ENCODE measurements around the gene CEP104.
A peak's percentile ranks its signal among the peaks of the same experiment; 100 is the strongest.

GRCh38 chr1:3827813-3828307 is 29.2 kb downstream of the CEP104 start:
- TF ChIP-seq POLR2A (IDR thresholded peaks at IDR 0.05) = no peak
- TF ChIP-seq, protein P1, sequence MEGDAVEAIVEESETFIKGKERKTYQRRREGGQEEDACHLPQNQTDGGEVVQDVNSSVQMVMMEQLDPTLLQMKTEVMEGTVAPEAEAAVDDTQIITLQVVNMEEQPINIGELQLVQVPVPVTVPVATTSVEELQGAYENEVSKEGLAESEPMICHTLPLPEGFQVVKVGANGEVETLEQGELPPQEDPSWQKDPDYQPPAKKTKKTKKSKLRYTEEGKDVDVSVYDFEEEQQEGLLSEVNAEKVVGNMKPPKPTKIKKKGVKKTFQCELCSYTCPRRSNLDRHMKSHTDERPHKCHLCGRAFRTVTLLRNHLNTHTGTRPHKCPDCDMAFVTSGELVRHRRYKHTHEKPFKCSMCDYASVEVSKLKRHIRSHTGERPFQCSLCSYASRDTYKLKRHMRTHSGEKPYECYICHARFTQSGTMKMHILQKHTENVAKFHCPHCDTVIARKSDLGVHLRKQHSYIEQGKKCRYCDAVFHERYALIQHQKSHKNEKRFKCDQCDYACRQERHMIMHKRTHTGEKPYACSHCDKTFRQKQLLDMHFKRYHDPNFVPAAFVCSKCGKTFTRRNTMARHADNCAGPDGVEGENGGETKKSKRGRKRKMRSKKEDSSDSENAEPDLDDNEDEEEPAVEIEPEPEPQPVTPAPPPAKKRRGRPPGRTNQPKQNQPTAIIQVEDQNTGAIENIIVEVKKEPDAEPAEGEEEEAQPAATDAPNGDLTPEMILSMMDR (IDR thresholded peaks at IDR 0.05 in 8 of 11, conservative IDR thresholded peaks at IDR 0.05 in 3 of 11) = no peak
- TF ChIP-seq POLR2AphosphoS5 (IDR thresholded peaks at IDR 0.05) = peak in 1 of 3 donors; percentile 6

Data from spleen (tissue), 7 donors.